GM19372 (cell line): ENCODE measurements around the gene KIF3A.
A peak's percentile ranks its signal among the peaks of the same experiment; 100 is the strongest.

ENCODE experiments used
- ATAC-seq: cut with Tn5 transposase; IDR thresholded peaks from one replicate; pipeline ENCODE4 v1.9.1; 2021; ENCODE audit warnings: mild to moderate bottlenecking, low read depth, moderate library complexity; ENCODE audit not compliant: unreplicated experiment

KIF3A gene

GRCh38 chr5:132754947-132755346, 17.6 kb upstream of the KIF3A start:
- ATAC-seq = no peak

GRCh38 chr5:132754111-132754510, 16.8 kb upstream of the KIF3A start:
- no peak for ATAC-seq

- no peak for ATAC-seq
These were observed 16.0 kb upstream of the KIF3A start for GRCh38 chr5:132753135-132753987.

- ATAC-seq = no peak
These were observed 15.3 kb upstream of the KIF3A start for GRCh38 chr5:132752581-132753125.

GRCh38 chr5:132751971-132752580, 14.7 kb upstream of the KIF3A start:
- ATAC-seq = no peak

- ATAC-seq = no peak
These were observed 14.1 kb upstream of the KIF3A start for GRCh38 chr5:132751444-132751843.

GRCh38 chr5:132750471-132751230, 13.3 kb upstream of the KIF3A start:
- no peak for ATAC-seq

GRCh38 chr5:132749506-132749905, 12.2 kb upstream of the KIF3A start:
- no peak for ATAC-seq

GRCh38 chr5:132748522-132749000, 11.2 kb upstream of the KIF3A start:
- ATAC-seq = no peak

GRCh38 chr5:132747616-132748440, 10.5 kb upstream of the KIF3A start:
- peak; percentile 10 for ATAC-seq

- ATAC-seq = peak; percentile 47
These were observed 9.7 kb upstream of the KIF3A start, which contains the start of gene CCNI2 for GRCh38 chr5:132746954-132747615. Gene CCNI2, plus strand, starts transcription at chr5:132747426. Its CDS starts 70 bp downstream, at chr5:132747496.

- no peak for ATAC-seq
These were observed 9.2 kb upstream of the KIF3A start for GRCh38 chr5:132746592-132746953.

GRCh38 chr5:132744659-132745058, 7.3 kb upstream of the KIF3A start:
- ATAC-seq = no peak

- ATAC-seq = no peak
These were observed 5.3 kb upstream of the KIF3A start for GRCh38 chr5:132742626-132743025.

- no peak for ATAC-seq
These were observed 4.8 kb upstream of the KIF3A start for GRCh38 chr5:132742158-132742557.

GRCh38 chr5:132739232-132739631, 1.9 kb upstream of the KIF3A start:
- ATAC-seq = no peak

GRCh38 chr5:132737982-132738681, 786 bp upstream of the KIF3A start:
- no peak for ATAC-seq

GRCh38 chr5:132734687-132735086, 2.7 kb downstream of the KIF3A start:
- ATAC-seq = no peak
